ENCODE results near the gene CSNK1G1. TPM values are rescaled to one million over a fixed set of nuclear protein-coding genes. Genes with fewer than 3 reads are reported as not detected.

The CSNK1G1 gene
- total RNA-seq, 1 experiment from 2014 or later: 27.4 TPM

GRCh38 chr15:64151727-64152506, 204.1 kb downstream of the CSNK1G1 start, which contains the start of gene SNX22:
Gene SNX22, plus strand, starts transcription at chr15:64151731. Its CDS starts 45 bp downstream, at chr15:64151776.
- intact Hi-C loops (cut with micrococcal nuclease; ENCODE audit: unreplicated experiment): loop anchor here (2.0 kb wide), 1 partner anchor 57 kb away; the partner anchor contains the start of gene SNX1
- POLR2A ChIA-PET (ENCODE audit: low non-redundant PET): interaction anchor here (0.7 kb wide), 1 partner anchor 58 kb away, joined by 9 read pairs; no protein-coding TSS in a partner anchor
- Histone ChIP-seq H3K4me3 (ENCODE audit: low read depth, low read length, poor library complexity, severe bottlenecking) (peak within 1 kb of the TSS; percentile 66), H3K36me3 (ENCODE audit: insufficient read depth, low read length, poor library complexity, severe bottlenecking) (peaks cover 22% of the 10 kb centered on the region), H3K4me1 (ENCODE audit: insufficient read depth, low read length, poor library complexity, severe bottlenecking) (peaks cover 20% of the 10 kb centered on the region), H3K9me3 (ENCODE audit: low read depth, low read length, poor library complexity, severe bottlenecking) (no peaks in the 10 kb centered on the region), H3K27me3 (replicated peaks; ENCODE audit: insufficient read depth, low read depth, low read length, poor library complexity) (no peaks in the 10 kb centered on the region), H3K27ac (ENCODE audit: low read depth, low read length, poor library complexity, severe bottlenecking) (no peak within 1 kb of the TSS)
- TF ChIP-seq CTCF (conservative IDR thresholded peaks at IDR 0.05; ENCODE audit: low read depth, low read length): no peak
- no peak for TF ChIP-seq EZH2 (IDR thresholded peaks at IDR 0.05; ENCODE audit: borderline replicate concordance, low read depth, low read length, poor library complexity, severe bottlenecking)
- DNase-seq (ENCODE audit: low spot score): no peak
- no TSS peak for BruUV-seq (replicated peaks)
- CTCF ChIA-PET: interaction anchor here (2.0 kb wide), 1 partner anchor 542 kb away, joined by 12 read pairs; no protein-coding TSS in a partner anchor

DNA sequence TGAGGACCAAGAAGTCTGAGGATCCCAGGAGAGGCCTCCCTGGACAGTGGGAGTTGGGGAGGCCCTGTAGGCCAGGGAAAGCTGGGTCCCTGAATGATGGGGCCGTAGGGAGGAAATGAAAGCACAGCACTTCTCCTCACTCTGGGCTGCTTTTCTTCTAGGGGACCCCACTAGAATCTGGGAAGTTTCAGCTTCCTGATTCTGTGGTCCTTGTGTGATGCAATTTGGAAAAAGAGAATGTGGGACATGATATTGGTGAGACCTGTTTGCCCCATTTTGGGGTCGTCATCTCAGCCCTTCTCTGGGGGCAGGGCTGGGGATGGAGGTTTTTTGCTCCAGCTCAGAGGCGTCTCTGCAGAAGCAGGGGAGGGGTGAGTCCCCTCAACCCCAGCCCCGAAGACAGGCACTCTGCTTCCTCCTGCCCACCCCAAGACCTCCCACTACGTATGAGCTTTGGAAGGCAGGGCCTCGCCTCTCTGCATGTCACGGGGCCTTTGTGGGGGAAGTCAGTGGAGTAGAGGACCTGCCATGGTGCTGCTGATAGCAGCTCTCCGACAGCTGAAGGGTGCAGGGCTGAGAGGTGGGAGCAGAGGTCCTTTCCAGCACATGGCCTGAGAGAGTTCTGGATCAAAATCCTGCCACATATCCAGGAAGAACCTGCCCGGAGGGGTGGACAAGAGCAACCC, 205.9 kb downstream of the CSNK1G1 start:
- Histone ChIP-seq H3K27ac (ENCODE audit: low read depth, low read length, poor library complexity, severe bottlenecking) (no peak overlapping the region), H3K9me3 (ENCODE audit: low read depth, low read length, poor library complexity, severe bottlenecking) (no peaks in the 10 kb centered on the region), H3K4me3 (ENCODE audit: low read depth, low read length, poor library complexity, severe bottlenecking) (no peak overlapping the region), H3K27me3 (replicated peaks; ENCODE audit: insufficient read depth, low read depth, low read length, poor library complexity) (no peaks in the 10 kb centered on the region), H3K4me1 (ENCODE audit: insufficient read depth, low read length, poor library complexity, severe bottlenecking) (peaks cover 31% of the 10 kb centered on the region), H3K36me3 (ENCODE audit: insufficient read depth, low read length, poor library complexity, severe bottlenecking) (peaks cover 3% of the 10 kb centered on the region)
- intact Hi-C loops (cut with micrococcal nuclease; ENCODE audit: unreplicated experiment): no loop called here
- TF ChIP-seq EZH2 (IDR thresholded peaks at IDR 0.05; ENCODE audit: borderline replicate concordance, low read depth, low read length, poor library complexity, severe bottlenecking) (no peak), CTCF (conservative IDR thresholded peaks at IDR 0.05; ENCODE audit: low read depth, low read length) (no peak)
- CTCF ChIA-PET: interaction anchor here (0.5 to 1.1 kb wide), 2 partner anchors 540 to 551 kb away, joined by 4 to 8 read pairs; no protein-coding TSS in a partner anchor
- DNase-seq (ENCODE audit: low spot score): no peak
- BruUV-seq (replicated peaks): no TSS peak
- POLR2A ChIA-PET (ENCODE audit: low non-redundant PET): interaction anchor here (0.5 to 0.6 kb wide), 2 partner anchors 8 to 660 kb away, joined by 3 to 9 read pairs; no protein-coding TSS in a partner anchor

DNA sequence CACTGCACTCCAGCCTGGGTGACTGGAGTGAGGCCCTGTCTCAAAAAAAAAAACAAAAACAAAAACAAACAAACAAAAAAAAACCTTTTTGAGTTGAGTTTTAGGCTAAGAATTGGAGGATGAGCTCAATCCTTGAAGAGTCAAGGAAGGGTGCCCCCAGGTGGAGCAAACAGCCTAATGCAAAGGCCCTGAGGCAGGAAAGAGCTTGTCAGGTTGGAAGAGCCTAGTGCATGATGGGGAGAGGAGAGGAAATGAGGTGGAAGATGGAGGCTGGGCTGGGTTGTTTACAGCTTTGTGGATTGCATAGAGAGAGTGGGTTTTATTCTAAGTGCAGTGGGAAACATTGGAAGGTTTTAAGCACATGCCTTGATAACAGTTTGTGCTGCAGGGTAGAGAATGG, 206.5 kb downstream of the CSNK1G1 start:
- Histone ChIP-seq H3K4me3 (ENCODE audit: low read depth, low read length, poor library complexity, severe bottlenecking) (no peak overlapping the region), H3K4me1 (ENCODE audit: insufficient read depth, low read length, poor library complexity, severe bottlenecking) (peaks cover 31% of the 10 kb centered on the region), H3K27ac (ENCODE audit: low read depth, low read length, poor library complexity, severe bottlenecking) (no peak overlapping the region), H3K36me3 (ENCODE audit: insufficient read depth, low read length, poor library complexity, severe bottlenecking) (peaks cover 2% of the 10 kb centered on the region), H3K27me3 (replicated peaks; ENCODE audit: insufficient read depth, low read depth, low read length, poor library complexity) (no peaks in the 10 kb centered on the region), H3K9me3 (ENCODE audit: low read depth, low read length, poor library complexity, severe bottlenecking) (no peaks in the 10 kb centered on the region)
- POLR2A ChIA-PET (ENCODE audit: low non-redundant PET): interaction anchor here (0.6 kb wide), 2 partner anchors 13 to 660 kb away, joined by 7 to 9 read pairs; partner anchors contain the start of gene PPIB
- intact Hi-C loops (cut with micrococcal nuclease; ENCODE audit: unreplicated experiment): no loop called here
- no TSS peak for BruUV-seq (replicated peaks)
- DNase-seq (ENCODE audit: low spot score): peak; percentile 54
- CTCF ChIA-PET: interaction anchor here (0.5 to 1.1 kb wide), 2 partner anchors 539 to 552 kb away, joined by 4 to 8 read pairs; no protein-coding TSS in a partner anchor
- TF ChIP-seq EZH2 (IDR thresholded peaks at IDR 0.05; ENCODE audit: borderline replicate concordance, low read depth, low read length, poor library complexity, severe bottlenecking) (no peak), CTCF (conservative IDR thresholded peaks at IDR 0.05; ENCODE audit: low read depth, low read length) (peak; percentile 49)
